IMR-90 (cell line): ENCODE results near the gene FHAD1.

Experiments used
- CEBPB ChIP-seq: IDR thresholded peaks from 2 replicates; pipeline ENCODE4 v1.6.1; 2012; ENCODE audit warnings: low read depth, low read length, improper control_type of control experiment
- FOS ChIP-seq: fragments of 150-350 bp; IDR thresholded peaks from 2 replicates; pipeline ENCODE4 v1.6.1; 2016; ENCODE audit warnings: low read depth, low read length
- MAFK ChIP-seq: IDR thresholded peaks from 2 replicates; pipeline ENCODE4 v1.6.1; 2012; ENCODE audit warnings: low read depth, low read length, improper control_type of control experiment
- POLR2A ChIP-seq: IDR thresholded peaks from 2 replicates; pipeline ENCODE4 v1.6.1; 2012; ENCODE audit warnings: mild to moderate bottlenecking, low read depth, low read length
- RAD21 ChIP-seq: IDR thresholded peaks from 2 replicates; pipeline ENCODE4 v1.6.1; 2012; ENCODE audit warnings: low read length, improper control_type of control experiment
- RFX5 ChIP-seq: IDR thresholded peaks from 2 replicates; pipeline ENCODE4 v1.8.0; 2012; ENCODE audit warnings: low read depth, mild to moderate bottlenecking, low read length, moderate library complexity
- TF ChIP-seq, protein P1 (sequence below): conservative IDR thresholded peaks from 2 replicates; pipeline ENCODE4 v1.5.1; 2012; ENCODE audit warnings: mild to moderate bottlenecking, low read depth, low read length, improper control_type of control experiment
- TF ChIP-seq, protein P2 (sequence below): fragments of 150-350 bp; IDR thresholded peaks from 2 replicates; pipeline ENCODE4 v1.6.1; 2016; ENCODE audit warnings: low read depth, mild to moderate bottlenecking, low read length, moderate library complexity, borderline replicate concordance

DNA sequence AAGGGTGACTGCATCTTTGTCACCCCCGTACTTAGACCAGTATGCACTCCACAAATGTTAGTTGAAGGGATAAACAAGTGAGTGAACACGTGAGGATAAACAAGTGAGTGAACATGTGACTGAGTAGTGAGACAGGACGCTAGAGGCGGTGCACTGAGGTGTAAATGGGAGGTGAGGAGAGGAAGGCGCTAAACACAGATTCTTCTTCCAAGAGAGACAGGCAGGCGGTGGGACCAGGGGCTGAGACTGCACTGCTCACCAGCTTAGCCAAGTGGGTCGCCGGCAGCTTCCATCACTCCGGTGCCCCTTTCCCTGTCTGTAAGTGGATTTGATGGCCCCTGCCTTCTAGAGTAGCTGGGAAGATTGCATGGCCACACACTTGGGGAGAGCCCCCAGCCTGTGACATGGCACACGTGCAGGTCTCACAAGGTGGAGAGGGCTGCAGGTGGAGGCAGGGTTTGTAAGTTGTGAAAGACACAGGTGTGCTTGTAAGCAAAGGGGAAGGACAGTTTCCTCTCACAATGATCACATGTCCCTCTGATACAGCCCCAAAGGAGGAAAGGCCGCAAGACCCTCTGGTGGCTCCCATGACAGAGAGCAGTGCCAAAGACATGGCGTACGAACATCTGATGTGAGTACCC, 115.2 kb downstream of the FHAD1 start:
- TF ChIP-seq, protein P1, sequence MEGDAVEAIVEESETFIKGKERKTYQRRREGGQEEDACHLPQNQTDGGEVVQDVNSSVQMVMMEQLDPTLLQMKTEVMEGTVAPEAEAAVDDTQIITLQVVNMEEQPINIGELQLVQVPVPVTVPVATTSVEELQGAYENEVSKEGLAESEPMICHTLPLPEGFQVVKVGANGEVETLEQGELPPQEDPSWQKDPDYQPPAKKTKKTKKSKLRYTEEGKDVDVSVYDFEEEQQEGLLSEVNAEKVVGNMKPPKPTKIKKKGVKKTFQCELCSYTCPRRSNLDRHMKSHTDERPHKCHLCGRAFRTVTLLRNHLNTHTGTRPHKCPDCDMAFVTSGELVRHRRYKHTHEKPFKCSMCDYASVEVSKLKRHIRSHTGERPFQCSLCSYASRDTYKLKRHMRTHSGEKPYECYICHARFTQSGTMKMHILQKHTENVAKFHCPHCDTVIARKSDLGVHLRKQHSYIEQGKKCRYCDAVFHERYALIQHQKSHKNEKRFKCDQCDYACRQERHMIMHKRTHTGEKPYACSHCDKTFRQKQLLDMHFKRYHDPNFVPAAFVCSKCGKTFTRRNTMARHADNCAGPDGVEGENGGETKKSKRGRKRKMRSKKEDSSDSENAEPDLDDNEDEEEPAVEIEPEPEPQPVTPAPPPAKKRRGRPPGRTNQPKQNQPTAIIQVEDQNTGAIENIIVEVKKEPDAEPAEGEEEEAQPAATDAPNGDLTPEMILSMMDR: no peak
- no peak for TF ChIP-seq FOS
- no peak for TF ChIP-seq POLR2A
- no peak for TF ChIP-seq CEBPB
- no peak for TF ChIP-seq RAD21
- TF ChIP-seq, protein P2, sequence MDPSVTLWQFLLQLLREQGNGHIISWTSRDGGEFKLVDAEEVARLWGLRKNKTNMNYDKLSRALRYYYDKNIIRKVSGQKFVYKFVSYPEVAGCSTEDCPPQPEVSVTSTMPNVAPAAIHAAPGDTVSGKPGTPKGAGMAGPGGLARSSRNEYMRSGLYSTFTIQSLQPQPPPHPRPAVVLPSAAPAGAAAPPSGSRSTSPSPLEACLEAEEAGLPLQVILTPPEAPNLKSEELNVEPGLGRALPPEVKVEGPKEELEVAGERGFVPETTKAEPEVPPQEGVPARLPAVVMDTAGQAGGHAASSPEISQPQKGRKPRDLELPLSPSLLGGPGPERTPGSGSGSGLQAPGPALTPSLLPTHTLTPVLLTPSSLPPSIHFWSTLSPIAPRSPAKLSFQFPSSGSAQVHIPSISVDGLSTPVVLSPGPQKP: no peak
- no peak for TF ChIP-seq RFX5
- TF ChIP-seq MAFK: no peak
